Muscle layer of duodenum (tissue), 2 donors: ENCODE measurements around the gene GGA1.
"Not testable (repeated sequence)": the region's sequence is repeated elsewhere in the genome, so short reads cannot be mapped to it uniquely, and the experiment has no call there.

Source experiments
- H3K27ac ChIP-seq: one replicate; pipeline ENCODE4 v1.7.0; 2013; ENCODE audit warnings: mild to moderate bottlenecking, low read length
- H3K27me3 ChIP-seq: one replicate; pipeline ENCODE4 v1.7.0; 2013; ENCODE audit warnings: low read depth, mild to moderate bottlenecking, control low read depth, low read length
- H3K36me3 ChIP-seq, 2 donors: one replicate each; pipeline ENCODE4 v1.7.0; 2013; ENCODE audit warnings: low read length in 2 of 2, control low read depth in 1 of 2, mild to moderate bottlenecking in 1 of 2; ENCODE audit not compliant: insufficient read depth in 2 of 2, control insufficient read depth in 1 of 2
- H3K4me1 ChIP-seq, 2 donors: one replicate each; pipeline ENCODE4 v1.7.0; 2013; ENCODE audit warnings: low read length in 2 of 2, mild to moderate bottlenecking in 2 of 2, control low read depth in 1 of 2, moderate library complexity in 1 of 2; ENCODE audit not compliant: insufficient read depth in 2 of 2, control insufficient read depth in 1 of 2
- H3K4me3 ChIP-seq, 2 donors: one replicate each; pipeline ENCODE4 v1.7.0; 2013; ENCODE audit warnings: low read length in 2 of 2, low read depth in 1 of 2, mild to moderate bottlenecking in 1 of 2
- H3K9me3 ChIP-seq, 2 donors: one replicate each; pipeline ENCODE4 v1.7.0; 2013; ENCODE audit warnings: low read length in 2 of 2, control low read depth in 1 of 2, mild to moderate bottlenecking in 1 of 2; ENCODE audit not compliant: control insufficient read depth in 1 of 2
- donor health status: healthy.

The GGA1 gene

GRCh38 chr22:37578002-37578401 lies 30.6 kb upstream of the GGA1 start:
- H3K36me3 ChIP-seq = no peaks in the 10 kb centered on the region

GRCh38 chr22:37581504-37581903 lies 27.1 kb upstream of the GGA1 start:
- H3K9me3 ChIP-seq = no peaks in the 10 kb centered on the region
- no peak overlapping the region for H3K4me3 ChIP-seq
- H3K36me3 ChIP-seq = no peaks in the 10 kb centered on the region
- no peaks in the 10 kb centered on the region for H3K27me3 ChIP-seq
- H3K27ac ChIP-seq = peak overlapping the region; percentile 47
- peaks cover 5% of the 10 kb centered on the region in 2 donors for H3K4me1 ChIP-seq

More at GRCh38 chr22:37578002-37578401, 30.6 kb upstream of the GGA1 start:
- no peak overlapping the region for H3K27ac ChIP-seq
- peaks cover 5% of the 10 kb centered on the region in 2 donors for H3K4me1 ChIP-seq
- H3K27me3 ChIP-seq = no peaks in the 10 kb centered on the region
- H3K9me3 ChIP-seq = no peaks in the 10 kb centered on the region
- no peak overlapping the region for H3K4me3 ChIP-seq

- H3K27me3 ChIP-seq = no peaks in the 10 kb centered on the region
- H3K4me3 ChIP-seq = no peak overlapping the region
- no peaks in the 10 kb centered on the region for H3K36me3 ChIP-seq
- H3K9me3 ChIP-seq = no peaks in the 10 kb centered on the region
- H3K27ac ChIP-seq = no peak overlapping the region
- H3K4me1 ChIP-seq = peaks cover 5% of the 10 kb centered on the region in 2 donors
Measured at GRCh38 chr22:37582526-37582925, 26.1 kb upstream of the GGA1 start.

GRCh38 chr22:37588546-37589215 lies 20.0 kb upstream of the GGA1 start:
- no peak overlapping the region for H3K4me3 ChIP-seq
- no peaks in the 10 kb centered on the region for H3K9me3 ChIP-seq
- H3K36me3 ChIP-seq = no peaks in the 10 kb centered on the region
- H3K27ac ChIP-seq = no peak overlapping the region
- peaks cover 7 to 11% of the 10 kb centered on the region in 2 donors for H3K4me1 ChIP-seq
- H3K27me3 ChIP-seq = no peaks in the 10 kb centered on the region

- H3K27me3 ChIP-seq = no peaks in the 10 kb centered on the region
- peak overlapping the region in 1 of 2 donors; percentile 5 for H3K4me3 ChIP-seq
- H3K4me1 ChIP-seq = peaks cover 7 to 11% of the 10 kb centered on the region in 2 donors
- no peaks in the 10 kb centered on the region for H3K36me3 ChIP-seq
- H3K27ac ChIP-seq = no peak overlapping the region
- H3K9me3 ChIP-seq = no peaks in the 10 kb centered on the region
Measured at GRCh38 chr22:37589636-37590035, 19.0 kb upstream of the GGA1 start.

GRCh38 chr22:37591081-37591480 lies 17.6 kb upstream of the GGA1 start:
- not testable (repeated sequence) for H3K4me3 ChIP-seq, H3K27me3 ChIP-seq, H3K36me3 ChIP-seq, H3K9me3 ChIP-seq, H3K27ac ChIP-seq
- peaks cover 7 to 11% of the 10 kb centered on the region in 2 donors for H3K4me1 ChIP-seq

GRCh38 chr22:37591823-37592404 lies 16.7 kb upstream of the GGA1 start:
- Histone ChIP-seq H3K9me3 (no peaks in the 10 kb centered on the region), H3K4me3 (no peak overlapping the region), H3K36me3 (no peaks in the 10 kb centered on the region), H3K4me1 (peaks cover 7 to 11% of the 10 kb centered on the region in 2 donors), H3K27me3 (no peaks in the 10 kb centered on the region), H3K27ac (no peak overlapping the region)

- Histone ChIP-seq H3K27ac (no peak overlapping the region), H3K36me3 (no peaks in the 10 kb centered on the region), H3K4me1 (peaks cover 5 to 11% of the 10 kb centered on the region in 2 donors), H3K27me3 (no peaks in the 10 kb centered on the region), H3K4me3 (no peak overlapping the region), H3K9me3 (no peaks in the 10 kb centered on the region)
Measured at GRCh38 chr22:37594237-37594636, 14.4 kb upstream of the GGA1 start.

GRCh38 chr22:37599153-37599552 lies 9.5 kb upstream of the GGA1 start:
- no peak overlapping the region for H3K27ac ChIP-seq
- no peaks in the 10 kb centered on the region for H3K27me3 ChIP-seq
- H3K4me1 ChIP-seq = peaks cover 0 to 4% of the 10 kb centered on the region in 2 donors
- H3K4me3 ChIP-seq = no peak overlapping the region
- no peaks in the 10 kb centered on the region for H3K36me3 ChIP-seq
- H3K9me3 ChIP-seq = no peaks in the 10 kb centered on the region

- Histone ChIP-seq H3K27me3 (no peaks in the 10 kb centered on the region), H3K4me3 (no peak overlapping the region), H3K27ac (no peak overlapping the region), H3K9me3 (no peaks in the 10 kb centered on the region), H3K4me1 (peaks cover 0 to 4% of the 10 kb centered on the region in 2 donors), H3K36me3 (no peaks in the 10 kb centered on the region)
Measured at GRCh38 chr22:37601203-37601539, 7.5 kb upstream of the GGA1 start.

GRCh38 chr22:37601540-37602442 lies 6.8 kb upstream of the GGA1 start:
- no peak overlapping the region for H3K4me3 ChIP-seq
- no peaks in the 10 kb centered on the region for H3K27me3 ChIP-seq
- no peaks in the 10 kb centered on the region for H3K36me3 ChIP-seq
- H3K27ac ChIP-seq = no peak overlapping the region
- no peaks in the 10 kb centered on the region for H3K9me3 ChIP-seq
- peaks cover under 1 to 4% of the 10 kb centered on the region in 2 donors for H3K4me1 ChIP-seq
